ENCODE measurements around the gene B3GALT4.
A peak's percentile ranks its signal among the peaks of the same experiment; 100 is the strongest.
"Not testable (repeated sequence)": the region's sequence is repeated elsewhere in the genome, so short reads cannot be mapped to it uniquely, and the experiment has no call there.

The B3GALT4 gene, protein sequence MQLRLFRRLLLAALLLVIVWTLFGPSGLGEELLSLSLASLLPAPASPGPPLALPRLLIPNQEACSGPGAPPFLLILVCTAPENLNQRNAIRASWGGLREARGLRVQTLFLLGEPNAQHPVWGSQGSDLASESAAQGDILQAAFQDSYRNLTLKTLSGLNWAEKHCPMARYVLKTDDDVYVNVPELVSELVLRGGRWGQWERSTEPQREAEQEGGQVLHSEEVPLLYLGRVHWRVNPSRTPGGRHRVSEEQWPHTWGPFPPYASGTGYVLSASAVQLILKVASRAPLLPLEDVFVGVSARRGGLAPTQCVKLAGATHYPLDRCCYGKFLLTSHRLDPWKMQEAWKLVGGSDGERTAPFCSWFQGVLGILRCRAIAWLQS

DNA sequence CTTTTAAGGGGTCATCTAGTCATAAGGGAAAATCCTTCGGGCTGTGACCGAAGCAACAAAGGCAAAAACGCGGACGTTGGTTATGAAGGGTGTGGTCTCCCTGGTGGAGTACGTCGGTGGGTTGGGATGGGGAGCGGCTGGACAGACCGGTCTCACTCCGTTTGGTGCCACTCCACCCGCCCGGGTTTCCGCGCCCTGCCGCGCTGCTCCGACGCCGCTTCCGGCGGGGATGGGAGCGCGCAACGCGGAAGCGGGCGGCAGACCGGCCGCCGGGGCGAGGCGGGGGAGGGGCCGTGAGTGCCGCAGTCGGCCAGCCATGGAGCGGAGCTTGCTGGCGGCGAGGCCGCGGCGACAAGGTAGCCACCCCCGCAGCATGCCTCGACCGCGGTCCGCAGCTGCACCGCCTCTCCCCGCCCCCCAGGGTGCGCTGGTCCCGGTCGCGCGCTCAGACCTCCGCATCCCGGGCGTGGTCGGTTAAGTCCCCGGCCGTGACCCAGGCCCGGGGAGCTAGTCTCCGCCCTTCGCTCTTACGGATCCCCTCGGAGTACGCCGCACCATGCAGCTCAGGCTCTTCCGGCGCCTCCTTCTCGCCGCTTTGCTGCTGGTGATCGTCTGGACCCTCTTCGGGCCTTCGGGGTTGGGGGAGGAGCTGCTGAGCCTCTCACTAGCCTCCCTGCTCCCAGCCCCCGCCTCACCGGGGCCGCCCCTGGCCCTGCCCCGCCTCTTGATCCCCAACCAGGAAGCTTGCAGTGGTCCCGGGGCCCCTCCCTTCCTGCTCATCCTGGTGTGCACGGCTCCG lies at the start of gene B3GALT4:
B3GALT4 (plus strand) TSS at position 260 of the 799 bp plus-strand sequence; CDS start at position 557, 297 bp downstream.
- DNase-seq (ENCODE audit: low spot score), result peak; percentile 90

DNA sequence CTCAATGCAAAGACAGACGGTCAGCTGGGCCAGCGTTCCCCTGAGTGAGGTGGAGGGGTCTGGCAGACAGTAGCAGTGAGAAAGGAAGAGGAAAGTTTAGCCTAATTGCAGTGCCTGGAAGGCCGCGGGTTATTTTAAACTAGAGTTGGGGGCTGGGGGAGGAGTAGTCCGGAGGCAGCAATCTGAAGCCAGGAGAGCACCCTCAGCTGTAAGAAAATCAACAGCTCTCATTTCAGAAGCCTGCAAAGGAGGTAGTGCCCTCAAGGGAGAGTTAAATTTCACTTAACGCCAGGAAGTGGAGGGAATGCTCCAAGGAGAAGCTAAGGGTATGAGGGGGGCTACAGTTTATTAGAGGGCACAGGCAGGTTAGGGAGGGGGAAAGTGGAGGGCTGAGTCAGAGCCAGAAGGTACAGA lies 41.7 kb upstream of the B3GALT4 start:
- no peak for DNase-seq (ENCODE audit: low spot score)

DNA sequence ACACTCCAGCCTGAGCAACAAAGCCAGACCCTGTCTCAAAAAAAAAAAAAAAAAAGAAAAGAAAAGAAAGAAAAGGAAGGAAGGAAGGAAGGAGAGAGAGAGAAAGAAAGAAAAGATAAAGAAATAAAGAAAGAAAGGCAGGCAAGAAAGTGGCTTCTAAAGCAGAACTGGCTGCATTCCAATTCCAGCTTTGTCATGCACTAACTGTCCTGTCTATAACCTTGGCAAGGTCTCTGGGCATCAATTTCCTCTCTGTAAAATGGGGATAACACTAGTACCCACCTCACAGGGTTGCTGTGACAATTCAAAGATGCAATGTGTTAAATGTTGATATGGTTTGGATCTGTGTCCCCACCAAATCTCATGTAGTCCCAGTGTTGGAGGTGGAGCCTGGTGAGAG lies 40.6 kb upstream of the B3GALT4 start:
- no peak for DNase-seq (ENCODE audit: low spot score)

DNA sequence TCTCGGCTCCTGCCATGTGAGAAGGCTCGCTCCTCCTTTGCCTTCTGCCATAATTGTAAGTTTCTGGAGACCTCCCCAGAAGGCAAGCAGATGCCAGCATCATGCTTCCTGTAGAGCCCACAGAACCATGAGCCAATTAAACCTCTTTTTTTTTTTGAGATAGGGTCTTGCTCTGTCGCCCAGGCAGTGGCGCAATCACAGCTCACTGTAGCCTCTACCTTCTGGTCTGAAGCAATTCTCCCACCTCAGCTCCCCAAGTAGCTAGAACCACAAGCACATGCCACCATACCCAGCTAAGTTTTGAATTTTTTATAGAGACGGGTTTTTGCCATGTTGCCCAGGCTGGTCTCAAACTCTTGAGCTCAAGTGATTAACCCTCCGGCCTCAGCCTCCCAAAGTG lies 40.1 kb upstream of the B3GALT4 start:
- DNase-seq (ENCODE audit: low spot score), result no peak

DNA sequence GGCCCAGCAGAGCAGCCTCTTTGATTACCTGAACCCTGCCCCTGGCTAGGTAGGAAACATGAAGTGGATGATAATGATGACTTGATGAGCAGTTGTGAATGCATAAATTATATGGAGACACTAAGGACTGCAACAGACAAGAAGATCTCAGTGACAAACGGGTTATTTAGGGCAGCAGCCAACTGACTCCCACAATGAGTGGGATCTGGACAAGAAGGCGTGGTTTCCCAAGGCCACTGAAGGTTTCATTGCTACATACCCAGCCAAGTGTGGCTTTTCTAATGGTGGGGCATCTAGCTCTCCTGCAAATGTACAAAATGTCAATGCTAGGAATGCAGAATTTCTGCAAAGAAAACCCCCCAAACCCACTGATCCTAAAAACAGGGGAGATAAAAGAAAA lies 39.2 kb upstream of the B3GALT4 start:
- DNase-seq (ENCODE audit: low spot score), result no peak

DNA sequence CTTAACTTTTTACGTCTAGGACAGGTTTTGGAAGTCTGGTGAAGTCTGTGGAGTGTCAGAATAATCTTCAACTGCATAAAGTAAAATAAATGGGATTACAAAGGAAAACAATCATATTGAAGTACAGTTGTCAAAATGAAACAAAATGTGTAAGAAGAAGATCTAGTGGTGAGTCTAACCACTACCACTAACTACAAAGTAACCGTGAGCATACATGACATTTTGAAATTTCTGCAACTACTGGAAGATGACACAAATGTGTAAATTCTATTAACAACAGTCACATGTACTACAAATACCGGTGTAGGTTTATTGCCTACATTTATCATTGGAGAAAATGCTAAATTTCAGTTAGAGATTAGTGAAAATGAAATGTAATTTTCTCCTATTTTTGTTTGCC lies 35.0 kb upstream of the B3GALT4 start:
- DNase-seq (ENCODE audit: low spot score), result no peak

DNA sequence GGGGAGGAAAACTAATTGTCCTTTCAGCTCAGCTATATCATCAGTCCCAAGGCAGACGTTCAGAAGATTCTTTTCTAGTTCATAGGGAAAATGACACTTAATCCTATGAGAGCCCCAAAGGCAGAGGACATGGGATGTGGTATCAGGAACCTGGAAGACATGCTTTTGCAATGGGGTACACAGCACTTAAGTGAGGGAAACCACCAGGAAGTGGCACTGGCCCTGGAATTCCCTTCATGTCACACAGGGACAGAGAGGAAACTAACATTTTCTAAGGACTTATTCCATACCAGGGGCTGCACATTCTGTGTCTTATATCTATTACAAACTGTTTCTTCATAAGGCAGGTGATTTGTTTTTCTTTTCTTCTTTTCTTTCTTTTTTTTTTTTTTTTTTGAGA lies 33.4 kb upstream of the B3GALT4 start:
- no peak for DNase-seq (ENCODE audit: low spot score)

DNA sequence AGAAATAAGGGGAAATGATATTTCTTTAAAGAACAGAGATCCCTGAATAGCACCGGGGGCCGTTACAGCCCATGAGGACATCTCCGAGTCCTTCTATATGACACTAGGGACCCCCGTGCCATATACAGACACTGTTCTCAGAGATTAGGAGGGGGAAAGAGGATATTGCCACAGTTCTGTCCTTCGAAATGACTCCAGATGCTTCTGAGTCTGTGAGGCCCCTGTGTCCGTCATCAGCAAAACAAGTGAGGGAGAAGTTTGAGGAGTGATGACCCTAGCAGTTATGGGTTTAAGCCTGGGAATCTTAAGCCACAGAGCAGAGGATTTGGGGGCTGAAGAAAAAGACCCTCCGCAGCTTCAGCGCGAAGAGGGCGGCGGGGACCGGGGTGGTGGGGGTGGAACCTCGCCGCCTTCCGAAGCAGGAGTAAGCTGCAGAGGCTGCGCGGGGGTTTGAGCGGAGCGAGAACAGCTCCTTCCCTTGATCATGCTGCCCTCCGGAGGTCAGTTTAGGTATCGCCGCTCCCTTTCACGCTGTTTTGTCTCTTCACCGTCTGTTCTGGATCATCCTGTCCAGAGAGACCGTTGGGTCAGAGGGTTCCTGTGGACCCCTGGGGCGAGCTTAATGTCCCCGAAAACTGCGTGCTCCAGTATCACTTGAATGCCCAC lies 28.8 kb upstream of the B3GALT4 start:
- peak; percentile 78 for DNase-seq (ENCODE audit: low spot score)

DNA sequence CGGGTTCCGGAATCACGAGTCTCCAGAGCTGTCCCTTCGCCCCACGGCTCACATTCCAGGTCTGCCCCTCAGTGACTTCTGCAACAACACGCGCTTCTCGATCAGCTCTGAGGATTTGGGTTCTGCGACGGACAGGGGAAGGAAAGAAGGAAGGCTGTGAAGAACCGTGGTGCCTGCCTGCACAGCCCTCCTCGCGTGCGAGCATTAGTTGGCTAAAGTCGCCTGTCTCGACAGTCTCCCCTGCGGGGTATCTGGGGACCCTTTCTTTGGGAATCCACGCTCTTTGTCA lies 28.3 kb upstream of the B3GALT4 start:
- no peak for DNase-seq (ENCODE audit: low spot score)

DNA sequence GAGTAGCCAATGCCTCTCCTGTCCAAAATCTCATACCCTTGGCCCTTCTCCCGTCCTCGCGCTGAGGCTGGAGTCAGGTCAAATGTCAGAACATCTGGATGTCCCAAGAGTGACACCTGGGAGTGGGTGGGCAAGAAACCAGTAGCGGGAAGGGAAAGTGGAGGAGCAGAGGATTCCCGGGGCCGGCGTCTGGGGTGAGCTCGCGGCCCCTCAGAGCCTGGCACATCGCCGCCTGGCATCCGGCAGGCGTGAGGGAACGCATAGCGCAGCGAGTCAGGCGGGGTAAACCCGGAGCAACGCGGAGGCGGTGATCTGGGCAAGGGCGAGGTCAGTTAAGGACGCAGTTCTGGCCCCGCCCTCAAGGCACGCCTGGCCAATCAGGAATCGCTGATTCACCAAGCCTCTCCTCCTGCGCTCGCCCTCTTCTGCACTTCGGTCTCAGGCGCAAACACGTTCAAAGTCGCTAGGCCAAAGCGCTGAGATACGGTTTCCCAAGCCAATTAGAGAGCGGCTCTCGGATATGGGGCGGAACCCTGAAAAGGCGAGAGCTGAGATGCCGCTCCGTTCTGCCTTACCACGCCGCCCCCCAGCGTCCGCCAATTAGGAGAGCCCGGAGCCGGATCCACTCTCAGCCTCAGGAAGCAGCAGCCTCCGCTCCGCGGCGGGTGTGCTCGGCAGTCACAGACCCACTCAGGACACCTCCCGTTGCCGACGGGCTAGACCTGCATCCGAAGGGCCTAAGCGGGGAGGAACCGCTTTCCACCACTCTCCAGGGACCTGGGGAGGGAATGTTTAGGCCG lies 27.8 kb upstream of the B3GALT4 start:
- peak; percentile 89 for DNase-seq (ENCODE audit: low spot score)

DNA sequence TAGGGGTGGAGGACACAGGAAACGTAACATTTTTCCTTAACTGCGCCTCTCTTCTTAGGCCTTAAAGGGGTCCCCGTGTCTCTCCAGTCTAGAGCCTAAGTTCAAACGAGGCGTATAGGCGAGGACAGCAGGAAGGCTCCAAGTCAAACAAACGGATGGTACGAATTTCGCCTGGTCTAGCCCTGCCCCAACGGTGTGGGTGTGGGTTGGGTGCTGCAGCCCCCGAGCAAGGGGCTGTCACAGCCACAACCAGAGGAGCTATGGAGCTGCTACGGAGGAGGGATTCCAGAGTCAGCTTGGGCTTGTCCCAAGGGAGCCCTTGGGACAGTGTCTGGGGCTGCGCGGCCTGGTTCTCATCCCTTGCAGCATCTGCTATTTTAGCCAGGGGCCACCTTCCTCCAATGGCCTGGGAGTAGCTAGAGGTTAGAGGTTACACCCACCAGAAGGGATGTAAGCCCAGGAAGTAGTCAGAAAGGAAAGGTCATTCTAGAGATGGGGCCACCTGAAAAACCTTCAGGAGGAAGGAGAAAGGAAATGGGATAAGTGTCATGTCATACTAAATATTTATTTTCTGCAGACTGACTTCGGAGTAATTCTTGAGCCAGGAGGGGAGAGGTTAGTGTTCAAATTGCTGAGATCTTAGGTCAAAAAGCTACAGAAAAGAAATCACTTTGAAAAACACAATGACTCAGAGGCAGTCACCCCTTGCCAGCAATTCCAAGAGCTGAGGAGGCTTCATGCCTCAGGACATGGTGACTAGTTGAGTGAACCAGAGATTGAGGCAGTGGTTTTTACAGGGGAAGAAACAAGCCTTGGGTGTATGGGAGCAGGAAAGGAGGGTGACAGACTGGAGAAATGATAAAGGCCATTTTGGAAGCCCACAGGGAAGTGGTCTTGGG lies 26.9 kb upstream of the B3GALT4 start:
- peak; percentile 11 for DNase-seq (ENCODE audit: low spot score)

DNA sequence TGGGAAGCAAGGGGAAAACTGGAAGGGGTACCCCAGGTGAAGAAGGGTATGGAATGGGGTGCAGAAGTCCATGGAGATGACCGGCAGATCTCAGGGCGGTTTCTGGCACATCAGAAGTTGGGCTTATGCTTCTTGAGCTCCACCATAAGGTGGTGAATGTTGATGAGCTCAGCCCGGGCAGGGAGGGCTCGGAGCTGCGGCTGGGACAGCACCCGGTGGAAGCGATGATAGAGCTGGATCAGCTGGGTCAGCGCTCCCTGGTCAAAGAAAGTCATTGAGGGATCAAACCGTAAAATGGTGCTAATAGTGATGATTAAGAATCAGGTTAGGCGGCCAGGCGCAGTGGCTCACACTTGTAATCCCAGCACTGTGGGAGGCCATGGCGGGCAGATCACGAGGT lies 26.2 kb upstream of the B3GALT4 start:
- DNase-seq (ENCODE audit: low spot score), result no peak

DNA sequence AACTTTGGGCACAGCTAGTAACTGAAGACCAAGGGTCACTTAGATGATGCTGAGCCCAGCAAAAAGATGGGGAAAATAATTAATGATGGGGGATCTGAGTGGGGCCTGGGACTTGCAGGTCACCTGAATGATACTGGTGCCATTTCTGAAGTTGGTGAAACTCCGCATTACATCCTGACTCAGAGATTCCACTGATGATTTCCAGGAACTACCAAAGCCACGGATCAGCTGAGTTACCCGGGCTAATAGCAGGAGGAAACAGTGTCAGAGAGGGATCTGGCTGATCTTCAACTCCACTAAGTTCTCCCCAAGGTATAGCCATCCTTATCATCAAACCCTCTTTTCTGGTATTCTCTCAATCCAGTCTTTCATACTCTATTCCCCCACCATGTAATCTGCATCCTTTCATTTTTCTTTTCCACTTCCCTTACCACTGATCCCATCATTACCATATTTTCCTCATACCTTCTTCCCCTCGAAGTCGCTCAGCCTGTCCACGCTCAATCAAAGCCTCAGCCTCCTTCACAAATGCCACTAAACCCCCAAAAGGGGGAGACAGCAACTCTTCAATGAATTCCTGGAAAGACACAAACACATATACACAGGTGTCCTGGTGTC lies 25.4 kb upstream of the B3GALT4 start:
- no peak for DNase-seq (ENCODE audit: low spot score)

DNA sequence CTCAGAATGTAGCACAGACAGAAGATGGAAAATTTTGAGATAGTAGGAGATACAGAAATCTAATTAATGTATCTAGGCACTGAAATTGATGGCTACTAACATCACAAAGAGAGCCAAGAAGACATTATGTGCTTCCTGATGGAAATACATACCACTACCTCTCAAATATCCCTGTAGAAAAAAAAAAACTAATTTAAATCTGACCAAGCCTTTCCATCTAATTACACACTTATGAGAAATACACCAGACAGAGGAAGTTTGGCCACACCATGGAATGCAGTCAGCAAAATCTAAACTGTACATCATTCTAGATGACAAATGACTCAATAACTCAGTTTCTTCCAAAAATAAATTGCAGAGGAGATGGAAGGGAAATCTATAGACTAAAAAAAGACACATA lies 24.2 kb upstream of the B3GALT4 start:
- no peak for DNase-seq (ENCODE audit: low spot score)

DNA sequence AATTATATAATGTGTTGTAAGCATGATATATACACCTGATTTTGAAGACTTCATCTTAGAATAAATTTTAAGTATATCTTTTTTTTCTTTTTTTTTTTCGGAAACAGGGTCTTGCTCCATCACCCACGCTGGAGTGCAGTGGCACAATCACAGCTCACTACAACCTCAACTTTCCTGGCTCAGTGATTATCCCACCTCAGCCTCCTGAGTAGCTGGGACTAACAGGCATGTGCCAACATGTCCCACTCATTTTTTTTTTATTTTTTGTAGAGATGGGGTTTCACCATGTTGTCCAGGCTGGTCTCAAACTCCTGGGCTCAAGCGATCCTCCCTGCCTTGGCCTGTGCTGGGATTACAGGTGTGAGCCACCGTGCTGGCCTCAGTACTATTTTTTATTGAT lies 22.3 kb upstream of the B3GALT4 start:
- DNase-seq (ENCODE audit: low spot score), result no peak

DNA sequence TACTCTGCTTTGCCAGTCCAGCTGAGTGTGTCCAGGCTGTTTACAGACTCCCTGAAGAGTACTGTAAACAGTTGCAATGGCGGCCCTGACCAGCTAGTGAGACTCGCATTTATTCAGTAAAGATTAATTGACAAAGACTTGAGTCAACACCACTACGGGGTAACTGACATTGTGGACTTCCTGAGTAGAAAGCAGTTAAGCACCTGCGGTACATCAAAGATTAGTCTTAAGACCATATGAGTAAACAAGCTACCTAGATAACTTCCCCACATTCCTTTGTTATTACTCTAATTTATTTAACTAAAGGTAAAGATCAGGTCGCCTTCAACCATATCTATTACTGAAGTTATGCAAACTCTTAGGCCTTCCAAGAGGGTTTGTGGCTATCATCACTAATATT lies 17.9 kb upstream of the B3GALT4 start:
- DNase-seq (ENCODE audit: low spot score), result no peak

DNA sequence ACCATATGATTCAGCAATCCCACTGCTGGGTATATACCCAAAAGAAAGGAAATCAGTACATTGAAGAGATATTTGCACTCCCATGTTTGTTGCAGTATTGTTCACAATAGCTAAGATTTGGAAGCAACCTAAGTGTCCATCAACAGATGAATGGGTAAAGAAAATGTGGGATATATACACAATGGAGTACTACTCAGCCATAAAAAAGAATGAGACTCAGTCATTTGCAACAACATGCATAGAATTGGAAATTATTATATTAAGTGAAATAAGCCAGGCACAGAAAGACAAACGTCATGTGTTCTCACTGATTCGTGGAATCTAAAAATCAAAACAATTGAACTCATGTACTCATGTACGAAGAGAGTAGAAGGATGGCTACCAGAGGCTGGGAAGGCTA lies 14.4 kb upstream of the B3GALT4 start:
- DNase-seq (ENCODE audit: low spot score), result not testable (repeated sequence)

DNA sequence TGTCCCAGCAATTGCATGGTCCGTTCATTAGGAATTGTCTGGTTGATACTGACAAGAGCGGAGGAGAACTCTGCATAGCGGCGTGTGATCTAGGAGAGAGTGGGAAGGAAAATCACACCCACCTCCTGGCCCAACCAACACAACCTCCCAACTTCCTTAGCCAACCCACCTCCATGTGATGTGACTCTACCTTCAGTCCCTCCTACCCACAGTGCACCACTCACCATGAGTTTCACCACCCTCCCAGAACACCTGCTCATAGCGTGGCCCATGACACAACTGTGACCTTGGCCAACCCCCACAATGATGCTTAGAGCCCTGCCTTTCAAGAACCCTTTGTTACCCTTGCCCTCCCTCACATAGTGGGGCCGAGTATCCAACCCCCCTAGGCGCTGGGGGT lies 12.9 kb upstream of the B3GALT4 start:
- no peak for DNase-seq (ENCODE audit: low spot score)

DNA sequence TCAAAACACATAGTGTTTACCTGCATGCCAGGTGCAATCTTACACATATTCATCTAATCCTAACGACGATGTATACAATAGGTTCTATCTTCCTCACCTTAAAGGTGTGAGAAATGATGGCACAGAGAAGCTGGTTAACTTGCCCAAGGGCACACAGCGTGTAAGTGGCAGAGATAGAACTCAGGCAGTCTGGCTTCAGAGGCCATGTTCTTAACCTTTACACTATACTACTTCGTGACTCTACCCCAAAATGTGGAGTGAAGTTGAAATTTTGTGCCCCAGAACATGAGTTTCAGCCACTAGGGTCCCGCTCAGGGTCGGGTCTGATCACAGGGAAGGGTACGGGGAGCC lies 5.8 kb upstream of the B3GALT4 start:
- no peak for DNase-seq (ENCODE audit: low spot score)

DNA sequence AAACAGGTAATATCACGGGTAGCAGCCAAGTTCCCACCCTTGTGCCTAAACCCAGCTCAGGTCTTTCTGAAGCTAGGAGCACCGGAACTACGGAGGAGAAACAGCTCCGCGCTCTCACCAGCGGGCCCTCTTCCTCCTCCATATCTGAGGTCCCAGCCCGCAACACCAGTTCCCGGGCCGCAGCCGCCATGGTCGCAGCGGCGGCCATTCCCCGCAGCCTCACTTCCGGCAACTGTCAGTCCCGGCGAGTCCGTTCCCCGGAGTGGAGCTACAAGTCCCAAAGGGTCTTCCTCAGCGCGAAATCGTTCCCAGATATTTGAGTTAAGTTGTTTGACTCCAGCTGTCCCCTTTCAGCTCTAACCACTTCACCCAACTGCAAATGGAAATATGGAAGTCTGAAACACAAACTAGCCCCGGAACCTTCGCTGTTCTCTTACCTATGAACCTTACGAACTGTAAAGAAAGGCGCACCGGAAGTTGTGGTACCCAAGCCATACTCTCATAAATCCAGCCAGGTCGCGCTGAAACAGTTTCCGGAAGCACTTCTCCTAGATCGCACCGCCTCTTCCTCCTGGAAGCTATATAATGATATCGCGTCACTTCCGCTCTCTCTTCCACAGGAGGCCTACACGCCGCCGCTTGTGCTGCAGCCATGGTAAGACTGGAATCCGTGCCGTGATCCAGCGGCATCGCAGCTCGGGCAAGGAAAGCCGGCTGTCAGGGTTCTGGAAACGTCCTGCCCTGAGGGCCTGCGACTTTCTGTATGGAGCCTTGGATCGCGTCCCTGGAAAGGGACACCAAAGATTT lies 5.3 kb upstream of the B3GALT4 start, which contains the start of the genes RPS18 and VPS52:
RPS18 (plus strand) TSS at position 608 of the 807 bp plus-strand sequence; CDS start at position 653, 45 bp downstream.
VPS52 (minus strand) TSS at position 409 of the 807 bp plus-strand sequence; CDS start at position 208, 201 bp downstream.
- peak; percentile 87 for DNase-seq (ENCODE audit: low spot score)
